Naive thymus-derived CD4-positive, alpha-beta T cell (primary cell): ENCODE data around the gene SPON1. TPM values are rescaled to one million over a fixed set of nuclear protein-coding genes. Genes with fewer than 3 reads are reported as not detected.

Source experiments
- ATAC-seq: fragments of 150-1000 bp; cut with Tn5 transposase; 2 replicates; pipeline ENCODE4 v1.10.0; 2021; ENCODE audit warnings: mild to moderate bottlenecking, moderate library complexity
- CTCF ChIA-PET: fragments of 350-600 bp; sonication (Branson Sonifier 250); formaldehyde crosslinking; loops from one replicate; lab custom pipeline; 2021; ENCODE audit warnings: antibody characterized with exemption; lab: Charles Lee
- POLR2A ChIA-PET: fragments of 350-600 bp; sonication (Branson Sonifier 250); formaldehyde crosslinking; loops from one replicate; lab custom pipeline; 2021; ENCODE audit warnings: antibody characterized with exemption, inconsistent platforms; lab: Charles Lee
- DNase-seq, 9 donors: peaks; one replicate each; pipeline versions ENCODE4 v3.0.0 to v3.0.0-alpha.2; 2020 to 2022; ENCODE audit warnings: mixed read lengths in 1 of 9
- H3K27ac ChIP-seq: one replicate; pipeline ENCODE4 v1.7.0; 2013; ENCODE audit warnings: mild to moderate bottlenecking, low read depth, low read length, moderate library complexity
- H3K27me3 ChIP-seq, 2 donors: one replicate each; pipeline ENCODE4 v1.7.0; 2013; ENCODE audit warnings: low read length in 2 of 2, mild to moderate bottlenecking in 2 of 2, moderate library complexity in 2 of 2; ENCODE audit not compliant: control insufficient read depth in 2 of 2, insufficient read depth in 2 of 2
- H3K36me3 ChIP-seq, 3 experiments: 1 replicate in 2 of 3; 2 replicates in 1 of 3; pipeline ENCODE4 v1.7.0; 2013; ENCODE audit warnings: low read length in 3 of 3, mild to moderate bottlenecking in 3 of 3, moderate library complexity in 1 of 3; ENCODE audit not compliant: insufficient read depth in 3 of 3, control insufficient read depth in 2 of 3
- H3K4me1 ChIP-seq, 2 donors: one replicate each; pipeline ENCODE4 v1.7.0; 2013; ENCODE audit warnings: low read length in 2 of 2, mild to moderate bottlenecking in 2 of 2, moderate library complexity in 1 of 2; ENCODE audit not compliant: control insufficient read depth in 2 of 2, insufficient read depth in 2 of 2
- H3K4me3 ChIP-seq: 2 replicates; pipeline ENCODE4 v1.7.0; 2013; ENCODE audit warnings: mild to moderate bottlenecking, low read length
- H3K9me3 ChIP-seq, 3 experiments: 1 replicate in 2 of 3; 2 replicates in 1 of 3; pipeline ENCODE4 v1.7.0; 2013; ENCODE audit warnings: low read length in 3 of 3; ENCODE audit not compliant: control insufficient read depth in 2 of 3
- H3K27ac Mint-ChIP-seq, 9 donors: one replicate each; pipeline ENCODE4 v1.8.0; 2020 to 2022; ENCODE audit warnings: mixed read lengths in 9 of 9, mild to moderate bottlenecking in 8 of 9, moderate library complexity in 5 of 9, inconsistent platforms in 2 of 9
- H3K27me3 Mint-ChIP-seq, 5 donors: one replicate each; pipeline ENCODE4 v1.8.0; 2021 to 2022; ENCODE audit warnings: mixed read lengths in 5 of 5, mild to moderate bottlenecking in 1 of 5
- H3K36me3 Mint-ChIP-seq, 5 donors: one replicate each; pipeline ENCODE4 v1.8.0; 2020 to 2022; ENCODE audit warnings: mixed read lengths in 5 of 5, mild to moderate bottlenecking in 3 of 5, inconsistent platforms in 1 of 5
- H3K4me1 Mint-ChIP-seq, 7 donors: one replicate each; pipeline ENCODE4 v1.8.0; 2020 to 2022; ENCODE audit warnings: mixed read lengths in 7 of 7, mild to moderate bottlenecking in 3 of 7, inconsistent platforms in 1 of 7
- H3K4me3 Mint-ChIP-seq, 10 donors: one replicate each; pipeline ENCODE4 v1.8.0; 2020 to 2022; ENCODE audit warnings: mild to moderate bottlenecking in 10 of 10, mixed read lengths in 10 of 10, moderate library complexity in 6 of 10, inconsistent platforms in 2 of 10
- H3K9me3 Mint-ChIP-seq, 11 donors: one replicate each; pipeline ENCODE4 v1.8.0; 2020 to 2022; ENCODE audit warnings: mixed read lengths in 11 of 11, mild to moderate bottlenecking in 4 of 11, inconsistent platforms in 1 of 11, moderate library complexity in 1 of 11
- intact Hi-C, 2 donors: fragments of 100-400 bp; cut with micrococcal nuclease; formaldehyde crosslinking; loops; one replicate each; pipeline ENCODE4 v1.15.1; 2023
- polyA plus RNA-seq, 2 donors: library from polyadenylated mRNA; unstranded; fragments of 300-500 nt; fragmentation: Illumina TruSeq; gene quantifications; one replicate each; pipeline ENCODE4 v1.2.3, GENCODE V29; 2021
- total RNA-seq, 6 experiments: library from RNA in 5 of 6; stranded (reverse) in 5 of 6; gene quantifications; 1 replicate in 5 of 6; 2 replicates in 1 of 6; pipeline ENCODE4 v1.2.3 and lab custom pipeline; 2021 to 2026

The SPON1 gene
- total and polyA plus RNA-seq, 7 experiments from 2014 or later: 0.35 to 20.8 (median 1.6) TPM

DNA sequence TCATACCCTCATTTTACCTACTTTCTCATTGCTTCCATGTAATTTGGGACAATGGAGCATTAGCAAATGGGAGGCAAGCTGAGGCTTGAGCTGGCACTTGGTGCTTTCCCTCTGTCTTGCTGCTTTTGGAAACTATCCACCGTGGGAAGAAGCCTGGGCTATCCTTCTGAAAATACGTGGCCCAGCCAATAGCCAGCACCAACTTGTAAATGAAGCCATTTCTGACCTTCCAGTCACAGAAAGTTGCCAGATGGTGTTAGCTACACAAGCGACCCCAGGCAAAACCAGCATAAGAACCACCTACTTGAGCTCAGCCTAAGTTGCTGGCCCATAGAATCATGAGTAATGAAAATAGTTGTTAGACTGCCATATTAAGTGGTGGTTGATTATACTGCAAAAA is 18.5 kb upstream of the SPON1 start:
- ChIA-PET POLR2A (interaction anchor here (0.6 to 1.1 kb wide), 3 partner anchors 44 to 132 kb away, joined by 3 to 5 read pairs (median 3); no protein-coding TSS in a partner anchor), CTCF (interaction anchor here (0.9 to 3.0 kb wide), 2 partner anchors 11 to 43 kb away, joined by 4 to 19 read pairs; no protein-coding TSS in a partner anchor)
- no peaks in the 10 kb centered on the region for H3K27me3 ChIP-seq
- peaks cover 0 to 3% (median 0%) of the 10 kb centered on the region in 11 donors for H3K9me3 Mint-ChIP-seq
- H3K4me3 Mint-ChIP-seq: no peak overlapping the region
- H3K27ac ChIP-seq: no peak overlapping the region
- peaks cover 0 to 28% (median 0%) of the 10 kb centered on the region in 5 donors for H3K27me3 Mint-ChIP-seq
- H3K36me3 Mint-ChIP-seq: peaks cover 0 to 27% (median 0%) of the 10 kb centered on the region in 5 donors
- H3K4me1 ChIP-seq: peaks cover 20 to 40% of the 10 kb centered on the region in 2 donors
- peak overlapping the region in 1 of 9 donors; percentile 27 for H3K27ac Mint-ChIP-seq
- no peaks in the 10 kb centered on the region for H3K36me3 ChIP-seq
- no peak overlapping the region for H3K4me3 ChIP-seq
- peaks cover 20 to 63% (median 46%) of the 10 kb centered on the region in 7 donors for H3K4me1 Mint-ChIP-seq
- DNase-seq (no peak), ATAC-seq (no peak)
- intact Hi-C loops: loop anchor here in 1 of 2 donors (5.0 kb wide), 1 partner anchor 37 kb away; no protein-coding TSS in a partner anchor
- no peaks in the 10 kb centered on the region for H3K9me3 ChIP-seq

DNA sequence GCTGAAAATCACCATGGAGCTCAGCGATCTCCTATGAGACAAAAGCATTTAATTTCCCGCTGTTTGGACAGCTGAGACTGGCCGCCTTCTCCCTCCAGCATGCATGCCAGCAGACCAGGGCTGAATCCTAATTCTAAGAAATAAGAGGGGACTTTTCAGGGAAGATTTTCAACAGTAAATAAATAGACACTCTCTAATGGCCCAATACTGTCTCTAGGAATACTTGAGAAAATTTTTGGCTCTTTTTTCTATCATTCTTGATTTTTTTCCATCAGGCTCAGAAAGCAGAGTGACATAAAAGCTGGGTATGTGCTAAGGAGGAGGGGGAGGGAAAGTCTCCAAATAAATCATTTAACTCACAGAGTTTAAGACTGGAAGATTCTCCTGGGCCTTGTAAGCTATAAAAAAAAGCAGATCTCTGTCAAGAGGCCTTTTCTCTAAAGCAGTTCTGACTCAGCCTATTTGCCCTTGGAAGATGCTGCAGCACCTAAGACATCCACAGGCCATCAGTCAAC is 17.6 kb upstream of the SPON1 start:
- peaks cover 0 to 3% (median 0%) of the 10 kb centered on the region in 11 donors for H3K9me3 Mint-ChIP-seq
- DNase-seq: no peak
- H3K27ac Mint-ChIP-seq: peak overlapping the region in 1 of 9 donors; percentile 35
- no peak overlapping the region for H3K4me3 Mint-ChIP-seq
- Histone ChIP-seq H3K9me3 (no peaks in the 10 kb centered on the region), H3K36me3 (no peaks in the 10 kb centered on the region), H3K27ac (no peak overlapping the region), H3K4me1 (peaks cover 10 to 30% of the 10 kb centered on the region in 2 donors), H3K4me3 (no peak overlapping the region), H3K27me3 (no peaks in the 10 kb centered on the region)
- intact Hi-C loops: loop anchor here in 1 of 2 donors (5.0 kb wide), 1 partner anchor 38 kb away; no protein-coding TSS in a partner anchor
- POLR2A ChIA-PET: interaction anchor here (0.7 to 1.1 kb wide), 3 partner anchors 76 to 339 kb away, joined by 3 read pairs; no protein-coding TSS in a partner anchor
- CTCF ChIA-PET: interaction anchor here (1.0 to 3.0 kb wide), 2 partner anchors 11 kb away, joined by 3 to 19 read pairs; no protein-coding TSS in a partner anchor
- peaks cover 0 to 33% (median 0%) of the 10 kb centered on the region in 5 donors for H3K27me3 Mint-ChIP-seq
- peaks cover 0 to 24% (median 0%) of the 10 kb centered on the region in 5 donors for H3K36me3 Mint-ChIP-seq
- ATAC-seq: no peak
- peaks cover 15 to 61% (median 38%) of the 10 kb centered on the region in 7 donors for H3K4me1 Mint-ChIP-seq

DNA sequence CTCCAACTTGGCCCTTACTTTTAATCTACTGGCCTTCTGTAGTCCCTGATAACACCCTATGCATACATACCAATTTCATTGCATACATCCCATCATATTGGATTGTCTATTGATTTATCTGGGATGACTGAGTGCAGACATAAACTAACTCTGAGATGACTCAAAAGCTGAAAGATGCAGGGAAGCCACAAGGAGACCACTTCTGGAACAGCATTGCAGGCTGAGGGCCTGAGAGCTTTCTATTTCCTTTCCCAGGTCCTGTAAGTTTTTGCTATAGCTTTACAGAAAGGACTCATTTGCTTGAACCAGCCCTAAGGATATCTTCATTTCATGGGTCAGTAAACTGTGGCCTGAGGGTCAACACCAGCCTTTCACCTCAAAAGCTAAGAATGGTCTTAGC is 15.1 kb upstream of the SPON1 start:
- Mint-ChIP-seq H3K27me3 (peaks cover 0 to 54% (median 0%) of the 10 kb centered on the region in 5 donors), H3K36me3 (peaks cover 0 to 12% (median 0%) of the 10 kb centered on the region in 5 donors), H3K4me1 (peaks cover 6 to 41% (median 19%) of the 10 kb centered on the region in 7 donors), H3K27ac (peak overlapping the region in 2 of 9 donors; percentile 3 to 33), H3K9me3 (peaks cover 0 to 3% (median 0%) of the 10 kb centered on the region in 11 donors), H3K4me3 (no peak overlapping the region)
- no peaks in the 10 kb centered on the region for H3K36me3 ChIP-seq
- CTCF ChIA-PET: interaction anchor here (1.5 kb wide), 1 partner anchor 9 kb away, joined by 5 read pairs; no protein-coding TSS in a partner anchor
- no peak overlapping the region for H3K4me3 ChIP-seq
- ATAC-seq (no peak), DNase-seq (no peak)
- intact Hi-C loops: no loop called here
- H3K27ac ChIP-seq: no peak overlapping the region
- H3K4me1 ChIP-seq: peaks cover 0 to 11% of the 10 kb centered on the region in 2 donors
- H3K27me3 ChIP-seq: no peaks in the 10 kb centered on the region
- H3K9me3 ChIP-seq: no peaks in the 10 kb centered on the region
- POLR2A ChIA-PET: interaction anchor here (1.1 kb wide), 1 partner anchor 38 kb away, joined by 3 read pairs; no protein-coding TSS in a partner anchor

DNA sequence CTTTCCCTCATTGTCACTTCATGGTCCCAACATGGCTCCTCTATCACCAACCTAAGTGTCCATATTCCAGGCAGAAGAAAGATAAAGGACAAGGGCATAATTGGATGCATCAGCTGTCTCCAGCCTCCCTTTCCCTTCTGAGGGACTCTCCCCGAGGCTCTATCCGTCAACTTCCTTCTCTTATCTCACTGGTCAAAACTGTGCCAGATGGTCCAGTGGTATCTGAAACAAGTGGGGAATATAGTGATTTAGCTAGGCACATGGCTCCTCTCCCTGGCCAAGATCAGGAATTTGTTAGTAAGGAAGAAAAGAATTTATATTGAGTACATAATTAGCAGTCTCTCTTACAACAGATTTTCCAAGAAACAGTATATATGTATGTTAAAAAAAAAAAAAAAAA is 12.6 kb upstream of the SPON1 start:
- no peak for ATAC-seq
- intact Hi-C loops: loop anchor here (1.0 to 10.0 kb wide), 3 partner anchors 10 to 955 kb away; no protein-coding TSS in a partner anchor
- Mint-ChIP-seq H3K9me3 (peaks cover 0 to 3% (median 0%) of the 10 kb centered on the region in 11 donors), H3K27ac (no peak overlapping the region), H3K4me1 (peaks cover 0 to 23% (median 9%) of the 10 kb centered on the region in 7 donors), H3K27me3 (peaks cover 0 to 56% (median 0%) of the 10 kb centered on the region in 5 donors), H3K36me3 (peaks cover 0 to 7% (median 0%) of the 10 kb centered on the region in 5 donors), H3K4me3 (no peak overlapping the region)
- no peaks in the 10 kb centered on the region for H3K4me1 ChIP-seq
- no peak overlapping the region for H3K27ac ChIP-seq
- H3K36me3 ChIP-seq: no peaks in the 10 kb centered on the region
- no peak overlapping the region for H3K4me3 ChIP-seq
- ChIA-PET POLR2A (interaction anchor here (1.5 kb wide), 1 partner anchor 81 kb away, joined by 3 read pairs; no protein-coding TSS in a partner anchor), CTCF (interaction anchor here (0.7 to 1.3 kb wide), 3 partner anchors 13 to 1065 kb away, joined by 3 to 5 read pairs (median 3); partner anchors contain the start of gene SPON1)
- no peak for DNase-seq
- no peaks in the 10 kb centered on the region for H3K27me3 ChIP-seq
- H3K9me3 ChIP-seq: no peaks in the 10 kb centered on the region

DNA sequence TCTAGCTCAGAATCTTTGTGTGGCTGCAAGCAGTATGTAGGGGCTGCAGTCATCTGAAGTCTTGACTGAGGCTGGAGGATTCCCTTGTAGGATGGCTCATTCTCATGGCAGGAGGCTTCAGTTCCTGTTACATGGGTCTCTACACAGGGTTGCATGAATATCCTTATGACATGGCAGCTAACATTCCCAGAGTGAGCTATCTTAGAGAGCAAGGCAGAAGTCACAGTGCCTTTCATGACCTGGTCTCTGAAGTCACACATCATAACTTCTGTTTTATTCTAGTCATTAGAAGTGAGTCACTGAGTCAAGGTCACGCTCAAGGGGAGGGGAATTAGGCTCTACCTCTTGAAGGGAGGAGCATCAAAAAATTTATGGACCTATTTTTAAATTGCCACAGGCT is 10.3 kb upstream of the SPON1 start:
- no peak for DNase-seq
- no peak overlapping the region for H3K4me3 ChIP-seq
- no peak overlapping the region for H3K4me3 Mint-ChIP-seq
- peaks cover 0 to 2% (median 0%) of the 10 kb centered on the region in 11 donors for H3K9me3 Mint-ChIP-seq
- ChIA-PET CTCF (interaction anchor here (0.8 to 2.9 kb wide), 8 partner anchors 10 to 197 kb away, joined by 3 to 11 read pairs (median 6); no protein-coding TSS in a partner anchor), POLR2A (interaction anchor here (0.5 to 2.2 kb wide), 5 partner anchors 11 to 83 kb away, joined by 3 to 9 read pairs (median 4); no protein-coding TSS in a partner anchor)
- intact Hi-C loops: loop anchor here in 1 of 2 donors (10.0 kb wide), 2 partner anchors 503 to 953 kb away; no protein-coding TSS in a partner anchor
- no peaks in the 10 kb centered on the region for H3K36me3 ChIP-seq
- no peaks in the 10 kb centered on the region for H3K27me3 ChIP-seq
- ATAC-seq: no peak
- H3K27me3 Mint-ChIP-seq: peaks cover 0 to 51% (median 0%) of the 10 kb centered on the region in 5 donors
- H3K27ac Mint-ChIP-seq: no peak overlapping the region
- peaks cover 0 to 6% (median 0%) of the 10 kb centered on the region in 5 donors for H3K36me3 Mint-ChIP-seq
- H3K9me3 ChIP-seq: no peaks in the 10 kb centered on the region
- H3K4me1 Mint-ChIP-seq: peaks cover 0 to 19% (median 6%) of the 10 kb centered on the region in 7 donors
- H3K27ac ChIP-seq: no peak overlapping the region
- H3K4me1 ChIP-seq: no peaks in the 10 kb centered on the region

DNA sequence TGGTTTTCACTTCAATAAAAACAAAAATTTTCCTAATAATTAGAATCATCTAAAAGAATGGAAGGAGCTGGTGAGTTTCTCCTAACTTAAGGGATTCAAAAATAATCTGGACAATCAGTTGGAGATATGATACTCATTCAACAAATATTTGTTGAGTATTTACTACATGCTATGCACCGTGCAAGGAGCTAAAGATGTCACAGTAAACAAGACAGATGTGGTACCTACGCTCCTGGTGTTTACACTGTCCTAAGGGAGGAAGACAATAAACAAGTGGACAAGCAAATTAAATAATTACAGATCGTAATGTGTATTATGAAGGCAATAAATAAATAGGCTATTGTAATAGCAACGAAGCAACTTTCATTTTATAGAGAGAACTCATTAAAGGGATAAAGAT is 9.9 kb upstream of the SPON1 start:
- Histone ChIP-seq H3K4me1 (no peaks in the 10 kb centered on the region), H3K27me3 (no peaks in the 10 kb centered on the region), H3K27ac (no peak overlapping the region), H3K4me3 (no peak overlapping the region), H3K9me3 (no peaks in the 10 kb centered on the region), H3K36me3 (no peaks in the 10 kb centered on the region)
- ChIA-PET POLR2A (interaction anchor here (0.5 to 2.2 kb wide), 3 partner anchors 11 to 27 kb away, joined by 3 to 9 read pairs (median 6); no protein-coding TSS in a partner anchor), CTCF (interaction anchor here (0.8 to 2.9 kb wide), 7 partner anchors 10 to 196 kb away, joined by 3 to 11 read pairs (median 7); no protein-coding TSS in a partner anchor)
- ATAC-seq: no peak
- no peak overlapping the region for H3K4me3 Mint-ChIP-seq
- no peak for DNase-seq
- H3K36me3 Mint-ChIP-seq: peaks cover 0 to 4% (median 0%) of the 10 kb centered on the region in 5 donors
- intact Hi-C loops: loop anchor here in 1 of 2 donors (10.0 kb wide), 2 partner anchors 502 to 952 kb away; no protein-coding TSS in a partner anchor
- H3K4me1 Mint-ChIP-seq: peaks cover 0 to 15% (median 5%) of the 10 kb centered on the region in 7 donors
- H3K9me3 Mint-ChIP-seq: no peaks in the 10 kb centered on the region
- H3K27ac Mint-ChIP-seq: peak overlapping the region in 1 of 9 donors; percentile 13
- peaks cover 0 to 51% (median 0%) of the 10 kb centered on the region in 5 donors for H3K27me3 Mint-ChIP-seq
